Femur (tissue), 1 donor: ENCODE data around the gene WDR31.
A peak's percentile ranks its signal among the peaks of the same experiment; 100 is the strongest.

ENCODE experiments used
- DNase-seq: peaks from one replicate; pipeline ENCODE4 v3.0.0-alpha.2; 2017

The WDR31 gene

GRCh38 chr9:113293285-113293878, 46.7 kb downstream of the WDR31 start:
- DNase-seq, result no peak

DNA sequence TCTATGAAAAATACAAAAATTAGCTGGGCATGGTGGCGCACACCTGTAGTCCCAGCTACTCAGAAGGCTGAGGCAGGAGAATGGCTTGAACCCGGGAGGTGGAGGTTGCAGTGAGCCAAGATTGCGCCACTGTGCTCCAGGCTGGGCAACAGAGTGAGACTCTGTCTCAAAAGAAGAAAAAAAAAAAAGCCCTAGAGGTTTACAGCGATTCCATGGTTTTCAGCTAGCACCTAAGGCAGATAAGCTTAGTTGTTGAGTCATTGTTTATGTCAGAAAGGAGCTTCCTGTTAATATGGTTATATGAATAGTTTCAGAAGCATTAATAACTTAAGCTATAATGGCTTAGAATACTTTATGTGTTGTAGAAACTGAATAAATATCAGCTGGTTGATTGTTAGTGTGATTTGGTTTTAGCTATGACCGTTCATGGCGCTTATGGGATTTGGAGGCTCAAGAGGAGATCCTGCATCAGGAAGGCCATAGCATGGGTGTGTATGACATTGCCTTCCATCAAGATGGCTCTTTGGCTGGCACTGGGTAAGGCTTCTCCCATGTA, 49.9 kb downstream of the WDR31 start:
- DNase-seq, result no peak

DNA sequence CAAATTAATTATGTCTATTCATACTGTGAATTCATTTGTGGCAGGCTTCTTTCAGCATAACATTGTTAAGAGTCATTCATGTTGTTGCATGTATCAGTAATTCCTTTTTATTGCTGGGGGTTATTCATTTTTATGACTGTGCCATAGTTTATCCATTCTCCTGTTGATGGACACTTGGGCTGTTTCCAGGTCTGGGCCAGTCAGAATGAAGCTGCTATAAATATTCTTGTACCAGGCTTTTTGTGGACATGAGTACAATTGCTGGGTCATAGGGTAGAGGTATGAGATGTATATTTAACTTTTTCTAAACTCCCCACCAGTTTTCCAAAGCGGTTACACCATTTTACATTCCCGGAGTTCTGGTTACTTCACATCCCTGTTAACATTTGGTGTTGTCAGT, 51.0 kb downstream of the WDR31 start:
- no peak for DNase-seq

- DNase-seq, result no peak
Measured at GRCh38 chr9:113281356-113281755, 58.7 kb downstream of the WDR31 start.

DNA sequence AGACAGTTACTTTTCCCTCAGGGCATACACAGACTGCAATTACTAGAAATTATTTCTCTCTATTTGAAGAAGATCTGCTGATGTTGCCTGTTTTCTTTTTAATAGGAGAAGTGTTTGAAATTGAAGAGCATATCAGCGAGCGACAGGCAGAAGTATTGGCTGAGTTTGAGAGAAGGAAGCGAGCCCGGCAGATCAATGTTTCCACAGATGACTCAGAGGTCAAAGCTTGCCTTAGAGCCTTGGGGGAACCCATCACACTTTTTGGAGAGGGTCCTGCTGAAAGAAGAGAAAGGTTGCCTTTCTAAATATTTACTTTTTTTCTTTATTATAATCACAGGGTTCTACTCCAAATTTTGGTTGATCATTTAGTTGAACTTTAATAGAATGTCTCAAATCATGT, 61.2 kb downstream of the WDR31 start:
- DNase-seq, result no peak

DNA sequence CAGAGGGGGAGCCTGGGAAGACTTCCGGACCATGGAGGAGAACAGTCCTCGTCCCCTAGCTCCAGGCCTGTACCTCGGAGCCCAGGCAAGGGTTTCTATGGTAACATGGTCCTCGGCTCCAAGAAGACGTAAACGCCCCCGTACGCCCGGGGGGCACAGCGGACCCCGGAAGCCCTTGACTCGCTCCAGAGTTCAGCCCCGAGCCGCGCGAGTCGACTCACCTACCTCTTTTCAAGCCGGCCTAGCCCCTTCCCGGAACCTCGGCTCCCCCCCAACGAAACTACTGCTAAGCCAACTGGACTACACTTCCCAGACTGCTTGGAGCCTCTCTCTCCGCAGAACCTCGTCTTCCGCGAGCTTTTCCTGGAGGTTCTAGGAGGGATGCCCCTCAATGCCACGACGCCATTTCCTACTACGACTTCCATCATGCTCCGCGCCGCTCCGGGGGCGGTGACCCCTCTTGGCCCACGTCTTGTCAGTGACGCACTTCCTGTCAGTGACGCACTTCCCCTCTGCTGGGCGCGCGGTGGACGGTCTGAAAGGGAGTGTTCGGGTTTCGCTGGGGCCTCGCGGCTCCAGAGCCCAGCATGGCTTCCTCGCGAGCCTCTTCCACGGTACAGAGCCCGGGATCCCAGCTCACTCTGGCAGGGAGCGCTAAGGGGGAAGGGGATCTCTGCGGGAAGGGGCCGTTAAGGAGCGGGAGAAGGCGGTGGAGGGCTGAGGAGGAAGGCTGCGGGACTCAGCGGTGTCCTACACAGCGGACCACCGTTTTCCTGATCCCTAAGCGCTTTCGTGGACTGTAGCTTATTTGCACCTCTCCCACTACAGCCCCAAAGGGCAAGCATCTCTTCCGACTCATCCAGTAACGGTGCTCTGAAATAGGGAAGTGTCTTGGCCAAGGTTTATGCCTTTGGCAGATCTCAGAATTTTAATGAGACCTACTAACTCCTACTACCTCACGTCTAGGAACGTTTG, 64.6 kb downstream of the WDR31 start, which contains the start of the genes CDC26 and PRPF4:
Gene CDC26, minus strand, starts transcription at position 416 of the 975 bp plus-strand sequence. CDS start 3,065 bp downstream, outside the sequence.
Gene PRPF4, plus strand, starts transcription at position 502 of the 975 bp plus-strand sequence. Its CDS starts 86 bp downstream, at position 588.
- DNase-seq, result peak; percentile 99

DNA sequence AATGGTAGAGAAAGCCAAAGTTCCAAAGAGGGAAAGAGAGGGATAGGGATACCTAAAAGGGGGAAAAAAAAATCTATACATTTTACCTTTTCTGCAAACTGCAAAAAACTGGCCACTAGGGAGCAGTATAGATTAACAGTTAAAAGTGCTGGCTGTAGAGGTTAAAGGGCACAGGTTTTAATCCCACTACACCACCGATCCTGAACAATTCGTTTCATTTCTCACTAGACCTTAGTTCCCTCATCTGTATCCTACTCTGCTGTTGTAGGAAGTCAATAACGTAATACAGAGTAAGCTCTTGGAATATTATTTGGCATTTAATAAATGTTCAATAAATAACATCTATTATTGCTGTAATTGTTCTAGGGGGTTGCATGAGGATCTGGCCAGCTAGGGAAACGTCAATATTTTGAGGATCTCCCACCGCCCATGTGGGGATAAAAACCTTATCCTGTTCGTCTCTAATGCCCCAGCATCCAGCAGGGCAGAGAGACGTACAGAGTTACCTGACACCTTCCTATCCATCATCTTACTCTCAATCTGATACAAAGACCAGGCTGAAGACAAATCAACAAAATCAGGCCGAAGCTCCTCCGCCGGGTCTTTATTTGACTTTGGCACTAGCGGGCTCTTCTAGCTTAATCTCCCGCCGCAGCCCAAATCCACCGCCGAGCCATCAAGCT, 65.5 kb downstream of the WDR31 start:
- DNase-seq, result no peak

DNA sequence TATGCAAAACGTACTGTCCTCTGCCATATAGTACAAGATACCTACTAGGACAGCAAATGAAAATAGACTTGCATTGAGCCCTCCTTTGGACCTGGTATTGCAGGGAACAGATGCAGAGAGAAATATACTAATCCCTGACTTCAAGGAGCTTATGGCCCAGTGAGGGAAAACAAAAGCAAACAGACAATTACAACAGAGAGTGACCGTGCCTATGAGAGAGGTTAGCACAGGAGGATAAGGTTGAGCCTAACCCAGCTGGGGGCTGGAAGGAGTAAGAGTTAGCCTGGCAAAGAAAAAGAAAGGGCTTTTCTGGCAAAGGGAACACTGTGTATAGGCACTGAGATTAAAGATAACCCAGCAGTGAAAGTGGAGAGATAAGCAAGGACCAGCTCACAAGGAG, 70.2 kb downstream of the WDR31 start:
- DNase-seq, result no peak

DNA sequence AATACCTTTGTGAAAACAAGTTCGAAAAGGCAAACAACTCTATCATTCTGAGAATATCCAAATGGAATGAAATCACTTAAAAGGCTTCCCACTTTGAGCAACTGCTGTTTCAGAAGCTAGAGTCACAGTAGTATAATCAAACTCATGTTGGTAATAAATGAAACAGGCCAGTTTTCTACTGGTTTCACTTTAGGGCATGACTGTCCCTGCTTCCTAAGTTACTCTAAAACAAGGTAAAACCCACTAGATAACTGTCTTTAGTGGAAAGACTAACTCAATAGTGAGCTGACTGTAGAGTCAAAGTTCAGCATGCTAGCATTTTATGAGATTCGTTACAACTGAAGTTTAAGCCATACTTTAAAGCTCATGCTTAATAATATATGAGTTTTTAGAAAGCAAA, 70.7 kb downstream of the WDR31 start:
- no peak for DNase-seq

- no peak for DNase-seq
Measured at GRCh38 chr9:113267911-113268566, 72.0 kb downstream of the WDR31 start.

GRCh38 chr9:113266174-113266573, 73.9 kb downstream of the WDR31 start:
- DNase-seq, result no peak
